ENCODE measurements around the gene ZBED2.

GRCh38 chr3:111579495-111579894, 15.7 kb downstream of the ZBED2 start:
- TF ChIP-seq POLR2A (IDR thresholded peaks at IDR 0.05; ENCODE audit: low read depth, low read length) (no peak), POLR2AphosphoS5 (IDR thresholded peaks at IDR 0.05; ENCODE audit: low read depth, low read length) (no peak)

Data from GM12891 (cell line).